ENCODE results near the gene RALY.

- TF ChIP-seq ZNF274 (IDR thresholded peaks at IDR 0.05; ENCODE audit: low read depth, low read length) (no peak), YY1 (IDR thresholded peaks at IDR 0.05; ENCODE audit: insufficient read depth, insufficient read length) (no peak), SUZ12 (IDR thresholded peaks at IDR 0.05; ENCODE audit: extremely low read depth, insufficient read depth, insufficient read length) (no peak)
These were observed 19.0 kb downstream of the RALY start for GRCh38 chr20:34012735-34013134.
